Measurements from ENCODE around the gene CDC37.

DNA sequence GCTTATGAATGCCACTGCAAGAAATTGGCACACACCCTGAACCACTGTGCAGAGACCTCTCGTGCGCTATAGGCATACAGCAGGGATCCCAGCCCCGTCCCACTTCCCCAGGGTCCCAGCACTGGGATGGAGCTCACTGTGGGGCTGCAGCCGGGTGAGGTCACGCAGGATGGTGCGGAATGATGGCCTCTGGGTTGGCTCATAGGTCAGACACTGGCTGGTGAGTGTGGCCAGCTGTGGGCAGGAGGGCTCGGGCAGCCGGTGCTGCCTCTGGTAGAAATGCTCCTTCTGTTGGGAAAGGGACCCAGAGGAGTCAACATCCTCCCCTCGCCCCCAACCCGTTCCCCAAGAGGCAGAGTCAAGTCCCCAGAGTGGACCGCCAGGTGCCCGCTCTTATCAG lies 46.9 kb downstream of the CDC37 start:
- TF ChIP-seq POLR2A (IDR thresholded peaks at IDR 0.05) = no peak
- TF ChIP-seq, protein P1, sequence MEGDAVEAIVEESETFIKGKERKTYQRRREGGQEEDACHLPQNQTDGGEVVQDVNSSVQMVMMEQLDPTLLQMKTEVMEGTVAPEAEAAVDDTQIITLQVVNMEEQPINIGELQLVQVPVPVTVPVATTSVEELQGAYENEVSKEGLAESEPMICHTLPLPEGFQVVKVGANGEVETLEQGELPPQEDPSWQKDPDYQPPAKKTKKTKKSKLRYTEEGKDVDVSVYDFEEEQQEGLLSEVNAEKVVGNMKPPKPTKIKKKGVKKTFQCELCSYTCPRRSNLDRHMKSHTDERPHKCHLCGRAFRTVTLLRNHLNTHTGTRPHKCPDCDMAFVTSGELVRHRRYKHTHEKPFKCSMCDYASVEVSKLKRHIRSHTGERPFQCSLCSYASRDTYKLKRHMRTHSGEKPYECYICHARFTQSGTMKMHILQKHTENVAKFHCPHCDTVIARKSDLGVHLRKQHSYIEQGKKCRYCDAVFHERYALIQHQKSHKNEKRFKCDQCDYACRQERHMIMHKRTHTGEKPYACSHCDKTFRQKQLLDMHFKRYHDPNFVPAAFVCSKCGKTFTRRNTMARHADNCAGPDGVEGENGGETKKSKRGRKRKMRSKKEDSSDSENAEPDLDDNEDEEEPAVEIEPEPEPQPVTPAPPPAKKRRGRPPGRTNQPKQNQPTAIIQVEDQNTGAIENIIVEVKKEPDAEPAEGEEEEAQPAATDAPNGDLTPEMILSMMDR (IDR thresholded peaks at IDR 0.05 in 4 of 5, conservative IDR thresholded peaks at IDR 0.05 in 1 of 5) = no peak
